ENCODE measurements around the gene PDGFRB. TPM values are rescaled to one million over a fixed set of nuclear protein-coding genes. Genes with fewer than 3 reads are reported as not detected.

PDGFRB gene
- polyA plus RNA-seq, 2 of the 4 experiments (the other 2 are of a cell fraction), result 0.22 TPM

DNA sequence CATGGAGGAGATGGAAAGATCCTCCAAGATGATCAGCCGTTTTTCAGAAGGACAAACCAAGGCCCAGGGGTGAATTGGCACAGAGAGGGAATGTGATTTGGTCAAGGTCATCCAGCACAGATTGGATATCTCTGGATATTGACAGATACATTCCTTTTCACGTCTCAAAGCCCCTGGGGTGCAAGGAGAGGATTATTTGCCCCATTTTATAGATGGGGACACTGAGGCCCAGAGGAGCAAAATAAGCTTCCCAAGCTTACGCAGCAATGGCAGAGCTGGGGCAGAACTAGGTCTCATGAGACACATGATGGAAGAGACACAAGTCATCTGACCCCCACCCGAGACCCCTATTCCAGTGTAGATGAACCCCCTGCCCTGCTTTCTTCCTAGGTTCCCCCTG, 895 bp upstream of the PDGFRB start (continued):
- no peak for TF ChIP-seq ZC3H11A (IDR thresholded peaks at IDR 0.05)
- TF ChIP-seq NR3C1 (IDR thresholded peaks at IDR 0.05), result no peak
- no peak for TF ChIP-seq FOXS1 (CRISPR knock-in tag; IDR thresholded peaks at IDR 0.05)
- TF ChIP-seq, protein P1, sequence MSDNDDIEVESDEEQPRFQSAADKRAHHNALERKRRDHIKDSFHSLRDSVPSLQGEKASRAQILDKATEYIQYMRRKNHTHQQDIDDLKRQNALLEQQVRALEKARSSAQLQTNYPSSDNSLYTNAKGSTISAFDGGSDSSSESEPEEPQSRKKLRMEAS (IDR thresholded peaks at IDR 0.05), result no peak
- no peak for TF ChIP-seq MAZ (IDR thresholded peaks at IDR 0.05; ENCODE audit: borderline replicate concordance, low read depth, low read length)
- TF ChIP-seq JUN (IDR thresholded peaks at IDR 0.05), result no peak
- no peak for TF ChIP-seq BCL3 (IDR thresholded peaks at IDR 0.05)
- TF ChIP-seq NPAS2 (CRISPR knock-in tag; IDR thresholded peaks at IDR 0.05; ENCODE audit: borderline replicate concordance), result no peak

DNA sequence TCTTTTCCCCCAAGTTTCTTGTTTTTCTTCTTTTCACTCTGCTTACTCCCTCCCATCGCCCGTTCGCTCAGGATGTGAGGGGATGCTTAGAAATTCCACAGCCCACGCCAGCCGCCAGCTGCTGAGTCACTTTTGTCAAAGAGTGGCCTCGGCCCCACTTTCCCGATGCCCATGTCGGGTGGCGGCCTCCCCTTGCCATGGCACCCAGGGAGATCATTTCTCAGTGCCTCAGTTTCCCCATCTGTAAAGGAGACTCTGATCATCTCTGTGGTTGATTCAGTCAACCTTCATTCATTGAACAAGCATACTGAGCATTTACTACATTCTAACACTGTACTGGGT, 353 bp upstream of the PDGFRB start:
- Histone ChIP-seq H3K9me3 (no peaks in the 10 kb centered on the region), H3K4me1 (no peaks in the 10 kb centered on the region), H3K4me2 (no peak overlapping the region), H3K4me3 (no peak overlapping the region), H3K27ac (no peak overlapping the region)
- ATAC-seq, result no peak
- TF ChIP-seq ZNF302 (CRISPR knock-in tag; IDR thresholded peaks at IDR 0.05), result no peak
- no peak for TF ChIP-seq PHF8 (IDR thresholded peaks at IDR 0.05; ENCODE audit: borderline replicate concordance, low read depth)
- TF ChIP-seq ZSCAN20 (CRISPR knock-in tag; IDR thresholded peaks at IDR 0.05), result no peak
- TF ChIP-seq MAFK (IDR thresholded peaks at IDR 0.05; ENCODE audit: partially characterized antibody), result no peak
- no peak for TF ChIP-seq EHF (CRISPR knock-in tag; IDR thresholded peaks at IDR 0.05)
- no peak for TF ChIP-seq EP300 (IDR thresholded peaks at IDR 0.05)
- no peak for TF ChIP-seq NPAS2 (CRISPR knock-in tag; IDR thresholded peaks at IDR 0.05; ENCODE audit: borderline replicate concordance)
- TF ChIP-seq RARB (CRISPR knock-in tag; IDR thresholded peaks at IDR 0.05), result no peak
- ChIA-PET CTCF (interaction anchor here (8.8 kb wide), 1 partner anchor 61 kb away, joined by 140 read pairs; no protein-coding TSS in a partner anchor), POLR2A (no interaction called here)
- FAIRE-seq, result no peak
- 85% methylated on average over 9 of the region's 9 CpGs for WGBS (ENCODE audit: missing lambda C conversion rate)
- DNase-seq (ENCODE audit: low read depth in 1 of 2, low spot score in 1 of 2), result no peak

- Histone ChIP-seq H3K4me3 (no peak overlapping the region), H3K4me1 (no peaks in the 10 kb centered on the region), H3K9me3 (no peaks in the 10 kb centered on the region), H3K27ac (0 out of 6 replicates have a peak overlapping the region, but pooled peaks of 1 of the 2 experiments have one; percentile 19), H3K4me2 (no peak overlapping the region)
- ATAC-seq, result no peak; a peak in 1 of 6 replicates
- 69% methylated on average over 6 of the region's 7 CpGs for WGBS (ENCODE audit: missing lambda C conversion rate)
- CTCF ChIA-PET, result interaction anchor here (0.8 to 1.4 kb wide), 7 partner anchors 17 to 321 kb away, joined by 3 to 4 read pairs (median 3); no protein-coding TSS in a partner anchor
- POLR2A ChIA-PET, result no interaction called here
- TF ChIP-seq RNF2 (IDR thresholded peaks at IDR 0.05; ENCODE audit: borderline replicate concordance, low read depth), result no peak
- TF ChIP-seq MAZ (IDR thresholded peaks at IDR 0.05; ENCODE audit: borderline replicate concordance, low read depth, low read length), result no peak
- TF ChIP-seq GATA3 (IDR thresholded peaks at IDR 0.05; ENCODE audit: borderline replicate concordance), result no peak
- no peak for TF ChIP-seq EHF (CRISPR knock-in tag; IDR thresholded peaks at IDR 0.05)
- no peak for TF ChIP-seq CHD4 (IDR thresholded peaks at IDR 0.05; ENCODE audit: borderline replicate concordance)
- TF ChIP-seq SREBF2 (IDR thresholded peaks at IDR 0.05), result no peak
- TF ChIP-seq HDAC2 (IDR thresholded peaks at IDR 0.05), result no peak
- no peak for DNase-seq (ENCODE audit: low read depth in 1 of 2, low spot score in 1 of 2)
- FAIRE-seq, result no peak
Measured at GRCh38 chr5:150154618-150155128, 972 bp downstream of the PDGFRB start.

- 87% methylated on average over 9 of the region's 9 CpGs for WGBS (ENCODE audit: missing lambda C conversion rate)
- TF ChIP-seq CHD4 (IDR thresholded peaks at IDR 0.05; ENCODE audit: borderline replicate concordance) (no peak), ZFP36 (IDR thresholded peaks at IDR 0.05; ENCODE audit: borderline replicate concordance, partially characterized antibody) (peak; percentile 80), TFCP2L1 (CRISPR knock-in tag; IDR thresholded peaks at IDR 0.05) (no peak)
- TF ChIP-seq, protein P2, sequence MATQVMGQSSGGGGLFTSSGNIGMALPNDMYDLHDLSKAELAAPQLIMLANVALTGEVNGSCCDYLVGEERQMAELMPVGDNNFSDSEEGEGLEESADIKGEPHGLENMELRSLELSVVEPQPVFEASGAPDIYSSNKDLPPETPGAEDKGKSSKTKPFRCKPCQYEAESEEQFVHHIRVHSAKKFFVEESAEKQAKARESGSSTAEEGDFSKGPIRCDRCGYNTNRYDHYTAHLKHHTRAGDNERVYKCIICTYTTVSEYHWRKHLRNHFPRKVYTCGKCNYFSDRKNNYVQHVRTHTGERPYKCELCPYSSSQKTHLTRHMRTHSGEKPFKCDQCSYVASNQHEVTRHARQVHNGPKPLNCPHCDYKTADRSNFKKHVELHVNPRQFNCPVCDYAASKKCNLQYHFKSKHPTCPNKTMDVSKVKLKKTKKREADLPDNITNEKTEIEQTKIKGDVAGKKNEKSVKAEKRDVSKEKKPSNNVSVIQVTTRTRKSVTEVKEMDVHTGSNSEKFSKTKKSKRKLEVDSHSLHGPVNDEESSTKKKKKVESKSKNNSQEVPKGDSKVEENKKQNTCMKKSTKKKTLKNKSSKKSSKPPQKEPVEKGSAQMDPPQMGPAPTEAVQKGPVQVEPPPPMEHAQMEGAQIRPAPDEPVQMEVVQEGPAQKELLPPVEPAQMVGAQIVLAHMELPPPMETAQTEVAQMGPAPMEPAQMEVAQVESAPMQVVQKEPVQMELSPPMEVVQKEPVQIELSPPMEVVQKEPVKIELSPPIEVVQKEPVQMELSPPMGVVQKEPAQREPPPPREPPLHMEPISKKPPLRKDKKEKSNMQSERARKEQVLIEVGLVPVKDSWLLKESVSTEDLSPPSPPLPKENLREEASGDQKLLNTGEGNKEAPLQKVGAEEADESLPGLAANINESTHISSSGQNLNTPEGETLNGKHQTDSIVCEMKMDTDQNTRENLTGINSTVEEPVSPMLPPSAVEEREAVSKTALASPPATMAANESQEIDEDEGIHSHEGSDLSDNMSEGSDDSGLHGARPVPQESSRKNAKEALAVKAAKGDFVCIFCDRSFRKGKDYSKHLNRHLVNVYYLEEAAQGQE (IDR thresholded peaks at IDR 0.05), result no peak
- Histone ChIP-seq H3K27ac (0 out of 6 replicates have a peak overlapping the region, but pooled peaks of 1 of the 2 experiments have one; percentile 19), H3K4me2 (no peak overlapping the region), H3K9me3 (no peaks in the 10 kb centered on the region), H3K4me1 (no peaks in the 10 kb centered on the region), H3K4me3 (no peak overlapping the region)
- POLR2A ChIA-PET, result interaction anchor here (0.7 kb wide), 1 partner anchor 11 kb away, joined by 3 read pairs; no protein-coding TSS in a partner anchor
- CTCF ChIA-PET, result interaction anchor here (0.8 to 1.4 kb wide), 7 partner anchors 17 to 320 kb away, joined by 3 to 4 read pairs (median 3); no protein-coding TSS in a partner anchor
- DNase-seq (ENCODE audit: low read depth in 1 of 2, low spot score in 1 of 2) (peak in 1 of 2 experiments; percentile 16), ATAC-seq (peak; percentile 42 to 43; a peak in 5 of 6 replicates), FAIRE-seq (no peak)
Measured at GRCh38 chr5:150153957-150154617, 1.6 kb downstream of the PDGFRB start.

All from A549 (cell line).